SK-N-SH (cell line): Measurements from ENCODE around the gene PRKCA. TPM values are rescaled to one million over a fixed set of nuclear protein-coding genes. Genes with fewer than 3 reads are reported as not detected.

ENCODE experiments used
- CTCF ChIA-PET: fragments of 300-600, 350-600 bp; formaldehyde crosslinking; extraction: SDS; loops from one replicate; lab custom pipeline; 2021; lab: Yijun Ruan, JAX
- POLR2A ChIA-PET: fragments of 350-600 bp; sonication (Branson Sonifier 250); formaldehyde crosslinking; extraction: SDS; loops from one replicate; lab custom pipeline; 2020; ENCODE audit warnings: antibody characterized with exemption, inconsistent platforms; lab: Yijun Ruan, JAX
- DNase-seq: peaks from one replicate; pipeline ENCODE4 v3.0.0; 2012
- H2AFZ ChIP-seq: fragments of 200-600 bp; sonication (generic); 2 replicates; pipeline ENCODE4 v1.8.1; 2016; ENCODE audit warnings: antibody characterized with exemption, mild to moderate bottlenecking, low read depth
- H3F3A ChIP-seq: fragments of 200-600 bp; sonication (generic); replicated peaks from 2 replicates; pipeline ENCODE3; 2016; ENCODE audit warnings: antibody characterized with exemption, mild to moderate bottlenecking; ENCODE audit not compliant: insufficient read depth
- H3K27ac ChIP-seq, 2 experiments: fragments of 200-500 bp in 1 of 2; fragments of 200-600 bp in 1 of 2; sonication (Bioruptor generic) in 1 of 2; sonication (generic), shearing (Covaris generic) in 1 of 2; 2 replicates each; pipeline versions ENCODE4 v1.5.1 to v1.6.1; 2014 to 2016; ENCODE audit warnings: low read depth in 2 of 2, inconsistent platforms in 1 of 2, low read length in 1 of 2, mild to moderate bottlenecking in 1 of 2, mixed read lengths in 1 of 2
- H3K27me3 ChIP-seq: fragments of 200-600 bp; sonication (generic), shearing (Covaris generic); 2 replicates; pipeline ENCODE4 v1.6.1; 2016; ENCODE audit warnings: mixed run types; ENCODE audit not compliant: insufficient read depth
- H3K36me3 ChIP-seq, 2 experiments: fragments of 200-500 bp in 1 of 2; fragments of 200-600 bp in 1 of 2; sonication (Bioruptor generic) in 1 of 2; sonication (generic) in 1 of 2; replicated peaks in 1 of 2; 2 replicates each; pipeline versions ENCODE3 to v1.5.1; 2014 to 2016; ENCODE audit warnings: low read length in 1 of 2, mild to moderate bottlenecking in 1 of 2; ENCODE audit not compliant: insufficient read depth in 2 of 2, control insufficient read depth in 1 of 2
- H3K4me1 ChIP-seq, 2 experiments: fragments of 200-500 bp in 1 of 2; fragments of 200-600 bp in 1 of 2; sonication (Bioruptor generic) in 1 of 2; sonication (generic), shearing (Covaris generic) in 1 of 2; 2 replicates each; pipeline versions ENCODE4 v1.5.1 to v1.6.1; 2014 to 2016; ENCODE audit warnings: low read depth in 1 of 2, low read length in 1 of 2, mixed run types in 1 of 2; ENCODE audit not compliant: insufficient read depth in 2 of 2, control insufficient read depth in 1 of 2
- H3K4me2 ChIP-seq: fragments of 200-600 bp; sonication (generic), shearing (Covaris generic); 2 replicates; pipeline ENCODE4 v1.6.1; 2017; ENCODE audit warnings: mixed run types
- H3K4me3 ChIP-seq, 2 experiments: fragments of 200-500 bp in 1 of 2; fragments of 200-600 bp in 1 of 2; sonication (Bioruptor generic) in 1 of 2; sonication (generic), shearing (Covaris generic) in 1 of 2; 2 replicates each; pipeline versions ENCODE4 v1.5.1 to v1.8.1; 2014 to 2016; ENCODE audit warnings: low read depth in 2 of 2, inconsistent platforms in 1 of 2, low read length in 1 of 2, mild to moderate bottlenecking in 1 of 2, mixed read lengths in 1 of 2, moderate library complexity in 1 of 2
- H3K79me2 ChIP-seq: fragments of 200-600 bp; sonication (generic); 2 replicates; pipeline ENCODE4 v1.8.1; 2017; ENCODE audit warnings: mild to moderate bottlenecking; ENCODE audit not compliant: insufficient read depth
- H3K9ac ChIP-seq: fragments of 200-600 bp; sonication (generic); 2 replicates; pipeline ENCODE4 v1.6.1; 2017; ENCODE audit warnings: mixed run types
- H3K9me2 ChIP-seq: fragments of 200-600 bp; sonication (generic); 2 replicates; pipeline ENCODE4 v1.6.1; 2017; ENCODE audit warnings: mixed run types
- H3K9me3 ChIP-seq: fragments of 200-600 bp; sonication (generic); 2 replicates; pipeline ENCODE4 v1.6.1; 2017; ENCODE audit warnings: mixed run types, mild to moderate bottlenecking, moderate library complexity
- H4K20me1 ChIP-seq: fragments of 200-600 bp; sonication (generic); 2 replicates; pipeline ENCODE4 v1.6.1; 2017; ENCODE audit warnings: mild to moderate bottlenecking, mixed run types; ENCODE audit not compliant: insufficient read depth
- CHD2 ChIP-seq: fragments of 150-350 bp; IDR thresholded peaks from 2 replicates; pipeline ENCODE4 v1.6.1; 2018; ENCODE audit warnings: low read length; ENCODE audit not compliant: partially characterized antibody
- EP300 ChIP-seq, 2 experiments: IDR thresholded peaks; 2 replicates each; pipeline versions ENCODE4 v1.4.0 to v1.6.1; 2012; ENCODE audit warnings: borderline replicate concordance in 1 of 2, low read depth in 1 of 2, low read length in 1 of 2
- EZH2phosphoT487 ChIP-seq: fragments of 200-600 bp; sonication (generic); IDR thresholded peaks from 2 replicates; pipeline ENCODE4 v1.6.1; 2017; ENCODE audit warnings: low read depth, mixed run types, mild to moderate bottlenecking, antibody characterized with exemption, moderate library complexity, borderline replicate concordance
- FOSL2 ChIP-seq: IDR thresholded peaks from 2 replicates; pipeline ENCODE4 v1.4.0; 2012; ENCODE audit warnings: low read depth, mild to moderate bottlenecking, moderate library complexity, borderline replicate concordance
- FOXJ3 ChIP-seq: sonication (generic); formaldehyde crosslinking; IDR thresholded peaks from 2 replicates; pipeline ENCODE4 v1.5.1; 2020; ENCODE audit warnings: mild to moderate bottlenecking, missing genetic modification reagents
- GATA2 ChIP-seq: sonication (generic); formaldehyde crosslinking; IDR thresholded peaks from 2 replicates; pipeline ENCODE4 v1.5.0; 2020; ENCODE audit warnings: mild to moderate bottlenecking, missing genetic modification reagents
- MEF2A ChIP-seq: IDR thresholded peaks from 2 replicates; pipeline ENCODE4 v1.4.0; 2012; ENCODE audit warnings: low read depth, borderline replicate concordance
- MXI1 ChIP-seq: IDR thresholded peaks from 2 replicates; pipeline ENCODE4 v1.6.1; 2012; ENCODE audit warnings: mild to moderate bottlenecking, low read depth, low read length, improper control_type of control experiment
- NFIC ChIP-seq: IDR thresholded peaks from 2 replicates; pipeline ENCODE4 v1.4.0; 2012; ENCODE audit warnings: borderline replicate concordance
- RAD21 ChIP-seq: IDR thresholded peaks from 2 replicates; pipeline ENCODE4 v1.6.1; 2012; ENCODE audit warnings: mild to moderate bottlenecking, low read length
- REST ChIP-seq: IDR thresholded peaks from 2 replicates; pipeline ENCODE4 v1.6.1; 2012; ENCODE audit warnings: mild to moderate bottlenecking, low read depth, low read length, moderate library complexity
- SMC3 ChIP-seq: IDR thresholded peaks from 2 replicates; pipeline ENCODE4 v1.6.1; 2012; ENCODE audit warnings: low read depth, low read length, improper control_type of control experiment
- TAF1 ChIP-seq: IDR thresholded peaks from 2 replicates; pipeline ENCODE4 v1.6.1; 2012; ENCODE audit warnings: low read depth, mild to moderate bottlenecking, low read length, moderate library complexity, borderline replicate concordance
- TCF12 ChIP-seq: IDR thresholded peaks from 2 replicates; pipeline ENCODE4 v1.4.0; 2012
- TEAD4 ChIP-seq: IDR thresholded peaks from 2 replicates; pipeline ENCODE4 v1.4.0; 2012; ENCODE audit warnings: mild to moderate bottlenecking, borderline replicate concordance; ENCODE audit not compliant: insufficient read depth
- USF2 ChIP-seq: fragments of 150-350 bp; IDR thresholded peaks from 2 replicates; pipeline ENCODE4 v1.6.1; 2017; ENCODE audit warnings: antibody characterized with exemption, low read length, low read depth, borderline replicate concordance
- WGBS: methylation state at CpG from one replicate; pipeline ENCODE4 v1.1.6; 2017; ENCODE audit warnings: low lambda C conversion rate; 5-methylcytosine and 5-hydroxymethylcytosine counted together
- polyA plus RNA-seq, 3 experiments: library from polyadenylated mRNA; depleted of rRNA; stranded (reverse); fragments of >200 nt; gene quantifications; 2 replicates each; pipeline ENCODE4 v1.2.3, GENCODE V29; 2012
- TF ChIP-seq, protein P1 (sequence below): IDR thresholded peaks from 2 replicates; pipeline ENCODE4; 2012

PRKCA gene
- polyA plus RNA-seq, 1 of the 3 experiments (the other 2 are of a cell fraction), result 108 TPM

- no peak overlapping the region for H3K27ac ChIP-seq
- peaks cover 0 to 16% of the 10 kb centered on the region in 2 experiments; a peak in 1 of 4 replicates for H3K4me1 ChIP-seq
- ChIA-PET POLR2A (no interaction called here), CTCF (interaction anchor here (0.7 kb wide), 1 partner anchor 16 kb away, joined by 3 read pairs; no protein-coding TSS in a partner anchor)
- peaks cover 100% of the 10 kb centered on the region for H3K79me2 ChIP-seq
- peaks cover 0 to 28% of the 10 kb centered on the region in 2 experiments for H3K36me3 ChIP-seq
- H3F3A ChIP-seq, result peaks cover 8% of the 10 kb centered on the region
- no peak overlapping the region for H2AFZ ChIP-seq
- no peak overlapping the region for H3K9ac ChIP-seq
- no peak overlapping the region for H3K4me3 ChIP-seq
- no peak for DNase-seq
- WGBS, result 98% methylated on average over 4 of the region's 4 CpGs
- no peaks in the 10 kb centered on the region for H3K9me3 ChIP-seq
- peaks cover 94% of the 10 kb centered on the region for H4K20me1 ChIP-seq
- H3K9me2 ChIP-seq, result no peaks in the 10 kb centered on the region
- TF ChIP-seq TCF12 (no peak), SMC3 (no peak), FOSL2 (no peak), FOXJ3 (CRISPR knock-in tag) (no peak), TAF1 (no peak), TEAD4 (no peak), GATA2 (CRISPR knock-in tag) (no peak), RAD21 (no peak)
- no peak overlapping the region for H3K4me2 ChIP-seq
- H3K27me3 ChIP-seq, result no peaks in the 10 kb centered on the region
Observed at GRCh38 chr17:66444031-66444430, 141.6 kb downstream of the PRKCA start.

GRCh38 chr17:66445229-66445628 lies 142.8 kb downstream of the PRKCA start:
- Histone ChIP-seq H3K36me3 (peaks cover 0 to 28% of the 10 kb centered on the region in 2 experiments), H3K27ac (no peak overlapping the region), H3K9me3 (no peaks in the 10 kb centered on the region), H3K9me2 (no peaks in the 10 kb centered on the region), H3K4me3 (no peak overlapping the region), H3K27me3 (no peaks in the 10 kb centered on the region), H3K79me2 (peaks cover 100% of the 10 kb centered on the region), H4K20me1 (peaks cover 93% of the 10 kb centered on the region), H3K4me2 (no peak overlapping the region), H3K9ac (no peak overlapping the region), H3F3A (peaks cover 17% of the 10 kb centered on the region), H2AFZ (no peak overlapping the region)
- DNase-seq, result no peak
- CTCF ChIA-PET, result interaction anchor here (0.8 kb wide), 1 partner anchor 15 kb away, joined by 3 read pairs; no protein-coding TSS in a partner anchor
- WGBS, result 84% methylated on average over 3 of the region's 3 CpGs
- POLR2A ChIA-PET, result no interaction called here
- no peak for TF ChIP-seq MEF2A
- TF ChIP-seq MXI1, result no peak
- no peak for TF ChIP-seq FOXJ3 (CRISPR knock-in tag)
- TF ChIP-seq FOSL2, result no peak
- no peak for TF ChIP-seq REST
- no peak for TF ChIP-seq GATA2 (CRISPR knock-in tag)
- no peak for TF ChIP-seq NFIC
- TF ChIP-seq EP300 (IDR thresholded peaks at IDR 0.05; ENCODE audit: borderline replicate concordance in 1 of 2, low read depth in 1 of 2, low read length in 1 of 2), result no peak
- no peak for TF ChIP-seq USF2
- TF ChIP-seq EZH2phosphoT487, result no peak
- TF ChIP-seq, protein P1, sequence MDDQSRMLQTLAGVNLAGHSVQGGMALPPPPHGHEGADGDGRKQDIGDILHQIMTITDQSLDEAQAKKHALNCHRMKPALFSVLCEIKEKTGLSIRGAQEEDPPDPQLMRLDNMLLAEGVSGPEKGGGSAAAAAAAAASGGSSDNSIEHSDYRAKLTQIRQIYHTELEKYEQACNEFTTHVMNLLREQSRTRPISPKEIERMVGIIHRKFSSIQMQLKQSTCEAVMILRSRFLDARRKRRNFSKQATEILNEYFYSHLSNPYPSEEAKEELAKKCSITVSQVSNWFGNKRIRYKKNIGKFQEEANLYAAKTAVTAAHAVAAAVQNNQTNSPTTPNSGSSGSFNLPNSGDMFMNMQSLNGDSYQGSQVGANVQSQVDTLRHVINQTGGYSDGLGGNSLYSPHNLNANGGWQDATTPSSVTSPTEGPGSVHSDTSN, result no peak
- no peak for TF ChIP-seq TCF12
- TF ChIP-seq CHD2, result no peak
- TF ChIP-seq, all 33 proteins: peak for 0
- H3K4me1 ChIP-seq, result peaks cover 0 to 22% of the 10 kb centered on the region in 2 experiments; a peak in 1 of 4 replicates
